Skeletal muscle tissue (tissue), 4 donors: ENCODE data around the gene KIZ. TPM values are rescaled to one million over a fixed set of nuclear protein-coding genes. Genes with fewer than 3 reads are reported as not detected.

ENCODE experiments used
- H3K27ac ChIP-seq: one replicate; pipeline ENCODE4 v1.7.0; 2013; ENCODE audit warnings: mild to moderate bottlenecking, low read depth, low read length, inconsistent platforms
- H3K27me3 ChIP-seq, 3 donors: one replicate each; pipeline ENCODE4 v1.7.0; 2013; ENCODE audit warnings: low read length in 3 of 3; ENCODE audit not compliant: control insufficient read depth in 3 of 3, insufficient read depth in 3 of 3
- H3K36me3 ChIP-seq, 3 donors: one replicate each; pipeline ENCODE4 v1.7.0; 2013; ENCODE audit warnings: low read length in 3 of 3; ENCODE audit not compliant: control insufficient read depth in 3 of 3, insufficient read depth in 3 of 3
- H3K4me1 ChIP-seq, 3 donors: one replicate each; pipeline ENCODE4 v1.7.0; 2013; ENCODE audit warnings: low read length in 3 of 3, mild to moderate bottlenecking in 3 of 3; ENCODE audit not compliant: control insufficient read depth in 3 of 3, insufficient read depth in 3 of 3
- H3K4me3 ChIP-seq, 3 donors: one replicate each; pipeline ENCODE4 v1.7.0; 2013; ENCODE audit warnings: low read length in 3 of 3
- H3K9ac ChIP-seq, 3 donors: one replicate each; pipeline ENCODE4 v1.7.0; 2013; ENCODE audit warnings: low read length in 3 of 3, mild to moderate bottlenecking in 3 of 3, moderate library complexity in 2 of 3, low read depth in 1 of 3
- H3K9me3 ChIP-seq, 3 donors: one replicate each; pipeline ENCODE4 v1.7.0; 2013; ENCODE audit warnings: low read length in 3 of 3; ENCODE audit not compliant: control insufficient read depth in 3 of 3
- total RNA-seq: library from RNA; depleted of rRNA; stranded (reverse); fragments of >200 nt; gene quantifications from one replicate; pipeline ENCODE4 v1.2.3, GENCODE V29; 2014
- donor health status: Osteomylitis.

Gene KIZ, protein sequence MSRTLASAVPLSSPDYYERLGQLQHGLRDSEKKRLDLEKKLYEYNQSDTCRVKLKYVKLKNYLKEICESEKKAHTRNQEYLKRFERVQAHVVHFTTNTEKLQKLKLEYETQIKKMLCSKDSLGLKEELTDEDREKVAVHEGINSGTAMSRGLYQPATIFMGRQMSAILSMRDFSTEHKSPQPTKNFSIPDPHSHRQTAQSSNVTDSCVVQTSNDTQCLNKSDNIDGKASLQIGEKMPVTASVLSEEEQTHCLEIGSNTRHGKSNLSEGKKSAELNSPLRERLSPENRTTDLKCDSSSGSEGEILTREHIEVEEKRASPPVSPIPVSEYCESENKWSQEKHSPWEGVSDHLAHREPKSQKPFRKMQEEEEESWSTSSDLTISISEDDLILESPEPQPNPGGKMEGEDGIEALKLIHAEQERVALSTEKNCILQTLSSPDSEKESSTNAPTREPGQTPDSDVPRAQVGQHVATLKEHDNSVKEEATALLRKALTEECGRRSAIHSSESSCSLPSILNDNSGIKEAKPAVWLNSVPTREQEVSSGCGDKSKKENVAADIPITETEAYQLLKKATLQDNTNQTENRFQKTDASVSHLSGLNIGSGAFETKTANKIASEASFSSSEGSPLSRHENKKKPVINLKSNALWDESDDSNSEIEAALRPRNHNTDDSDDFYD
- 8.9 TPM for total RNA-seq

- peak within 1 kb of the TSS; percentile 86 for H3K27ac ChIP-seq
- peaks cover 6 to 11% (median 7%) of the 10 kb centered on the region in 3 donors for H3K4me1 ChIP-seq
- H3K27me3 ChIP-seq: no peaks in the 10 kb centered on the region
- H3K4me3 ChIP-seq: peak within 1 kb of the TSS; percentile 78 to 95 (median 87)
- H3K9ac ChIP-seq: peak within 1 kb of the TSS; percentile 78 to 89 (median 81)
- no peaks in the 10 kb centered on the region for H3K9me3 ChIP-seq
- peaks cover 0 to 6% (median 0%) of the 10 kb centered on the region in 3 donors for H3K36me3 ChIP-seq
Measured at GRCh38 chr20:21125849-21126580, at the start of gene KIZ. TSS of gene KIZ (plus strand) at chr20:21126082. CDS start at chr20:21126116, 34 bp downstream.

GRCh38 chr20:21077809-21078345 lies 48.0 kb upstream of the KIZ start:
- Histone ChIP-seq H3K27me3 (peaks cover 4 to 19% (median 5%) of the 10 kb centered on the region in 3 donors), H3K9me3 (no peaks in the 10 kb centered on the region), H3K4me3 (no peak overlapping the region), H3K9ac (no peak overlapping the region), H3K36me3 (no peaks in the 10 kb centered on the region), H3K27ac (no peak overlapping the region), H3K4me1 (no peaks in the 10 kb centered on the region)

DNA sequence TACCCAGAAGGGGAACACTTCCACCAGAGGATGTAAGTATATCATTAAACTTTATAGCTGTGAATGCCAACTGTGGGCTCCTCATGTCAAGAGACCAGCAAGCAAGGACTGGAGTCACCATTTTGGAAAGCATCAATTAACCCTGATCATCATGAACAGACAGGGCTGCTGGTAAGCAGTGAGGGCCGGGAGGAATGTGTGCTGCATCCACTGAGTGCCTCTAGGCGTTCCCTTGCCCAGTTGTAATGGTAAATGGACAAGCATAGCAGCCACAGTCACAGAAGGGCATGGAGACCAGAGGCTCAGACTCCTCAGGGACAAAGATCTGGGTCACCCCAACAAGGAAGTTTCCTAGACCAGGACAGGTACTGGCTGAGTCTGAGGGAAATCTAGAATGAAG lies 43.3 kb upstream of the KIZ start:
- no peak overlapping the region for H3K9ac ChIP-seq
- H3K27ac ChIP-seq: no peak overlapping the region
- H3K36me3 ChIP-seq: no peaks in the 10 kb centered on the region
- H3K27me3 ChIP-seq: peaks cover 4 to 22% (median 4%) of the 10 kb centered on the region in 3 donors
- H3K4me3 ChIP-seq: no peak overlapping the region
- no peaks in the 10 kb centered on the region for H3K4me1 ChIP-seq
- no peaks in the 10 kb centered on the region for H3K9me3 ChIP-seq

DNA sequence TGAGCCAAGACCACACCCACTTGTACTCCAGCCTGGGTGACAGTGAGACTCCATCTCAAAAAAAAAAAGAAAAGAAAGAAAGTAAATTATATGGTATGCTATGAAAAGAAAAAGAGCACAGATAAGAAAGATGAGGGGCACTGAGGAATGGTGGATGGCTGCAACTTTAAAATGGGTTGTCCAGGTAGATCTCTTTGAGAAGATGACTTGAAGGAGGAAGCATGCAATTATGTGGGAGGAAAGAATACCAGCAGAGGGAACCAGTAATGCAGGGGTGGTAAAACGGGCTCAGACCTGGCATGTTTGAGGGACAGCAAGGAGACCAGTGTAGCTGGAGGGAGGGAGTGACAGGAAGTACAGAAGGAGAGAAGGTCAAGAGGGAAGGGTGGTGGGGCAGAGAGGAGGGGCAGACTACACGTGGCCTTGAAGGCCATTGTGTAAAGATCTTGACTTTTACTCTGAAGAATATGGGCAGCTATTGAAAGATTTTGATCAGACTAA lies 42.0 kb upstream of the KIZ start:
- Histone ChIP-seq H3K9ac (no peak overlapping the region), H3K36me3 (no peaks in the 10 kb centered on the region), H3K27me3 (peaks cover 5 to 30% (median 11%) of the 10 kb centered on the region in 3 donors), H3K27ac (no peak overlapping the region), H3K4me3 (no peak overlapping the region), H3K4me1 (no peaks in the 10 kb centered on the region), H3K9me3 (no peaks in the 10 kb centered on the region)

DNA sequence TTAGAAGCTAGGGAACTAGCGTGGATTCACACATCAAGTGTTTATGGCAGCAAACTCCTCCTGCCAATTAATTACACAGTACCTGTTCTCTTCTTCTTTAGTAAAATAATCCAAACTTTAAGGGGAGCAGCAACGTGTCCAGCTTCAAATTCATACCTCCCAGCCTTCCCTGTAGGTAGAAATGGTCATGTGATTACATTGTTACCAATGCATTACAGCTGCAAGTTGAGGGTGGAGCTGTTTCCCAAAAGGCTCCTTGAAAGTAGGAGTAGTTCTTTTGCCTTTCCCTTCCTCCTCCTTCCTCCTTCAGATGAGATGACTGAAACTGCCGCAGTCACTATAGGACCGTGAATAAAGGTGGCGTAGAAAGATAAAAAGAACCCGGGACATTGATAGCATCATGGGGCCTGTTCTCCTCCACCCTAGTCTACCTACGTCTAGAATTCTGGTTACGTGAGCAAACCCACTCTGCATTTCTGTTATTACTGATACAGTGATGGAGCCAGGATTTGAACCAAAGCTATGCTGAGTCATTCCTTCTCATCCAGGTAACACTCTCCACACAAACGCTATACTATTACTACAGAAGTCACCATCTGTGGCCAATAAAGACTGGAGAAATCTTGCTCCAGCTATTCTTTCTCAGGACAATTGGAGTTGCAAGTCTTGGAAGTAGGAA lies 37.9 kb upstream of the KIZ start:
- no peaks in the 10 kb centered on the region for H3K4me1 ChIP-seq
- H3K27ac ChIP-seq: no peak overlapping the region
- H3K27me3 ChIP-seq: peaks cover 36 to 38% (median 37%) of the 10 kb centered on the region in 3 donors
- H3K9me3 ChIP-seq: no peaks in the 10 kb centered on the region
- H3K9ac ChIP-seq: no peak overlapping the region
- no peaks in the 10 kb centered on the region for H3K36me3 ChIP-seq
- H3K4me3 ChIP-seq: no peak overlapping the region

GRCh38 chr20:21089391-21089790 lies 36.5 kb upstream of the KIZ start:
- no peaks in the 10 kb centered on the region for H3K4me1 ChIP-seq
- H3K27me3 ChIP-seq: peaks cover 42 to 46% (median 45%) of the 10 kb centered on the region in 3 donors
- no peaks in the 10 kb centered on the region for H3K9me3 ChIP-seq
- no peaks in the 10 kb centered on the region for H3K36me3 ChIP-seq
- no peak overlapping the region for H3K9ac ChIP-seq
- no peak overlapping the region for H3K27ac ChIP-seq
- no peak overlapping the region for H3K4me3 ChIP-seq

DNA sequence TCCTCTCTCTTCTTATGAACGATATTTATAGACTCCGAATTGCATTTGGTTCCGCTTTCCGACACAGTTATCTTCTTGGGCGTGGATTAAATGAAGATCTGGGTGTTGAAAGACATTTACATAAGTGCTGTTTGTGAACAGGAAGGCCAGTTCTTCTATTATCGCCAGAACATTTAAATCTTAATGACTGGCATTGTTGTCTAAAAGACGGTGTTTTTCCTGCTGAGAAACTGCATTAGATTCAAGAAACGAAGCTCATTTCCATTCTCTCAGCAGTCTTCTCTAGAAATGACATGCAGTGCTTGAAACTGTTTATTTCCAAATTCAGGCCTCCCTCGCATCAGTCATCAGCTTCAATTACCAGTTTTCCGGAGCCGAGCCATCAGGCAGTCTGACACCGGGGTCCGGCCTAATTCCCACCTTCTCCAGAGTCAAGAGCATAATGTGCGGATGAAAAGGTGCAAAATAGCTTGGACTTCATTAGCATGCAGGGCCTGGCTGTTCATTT lies 35.7 kb upstream of the KIZ start:
- Histone ChIP-seq H3K27ac (no peak overlapping the region), H3K9ac (no peak overlapping the region), H3K9me3 (no peaks in the 10 kb centered on the region), H3K4me3 (no peak overlapping the region), H3K4me1 (no peaks in the 10 kb centered on the region), H3K27me3 (peaks cover 40 to 46% (median 42%) of the 10 kb centered on the region in 3 donors), H3K36me3 (no peaks in the 10 kb centered on the region)

DNA sequence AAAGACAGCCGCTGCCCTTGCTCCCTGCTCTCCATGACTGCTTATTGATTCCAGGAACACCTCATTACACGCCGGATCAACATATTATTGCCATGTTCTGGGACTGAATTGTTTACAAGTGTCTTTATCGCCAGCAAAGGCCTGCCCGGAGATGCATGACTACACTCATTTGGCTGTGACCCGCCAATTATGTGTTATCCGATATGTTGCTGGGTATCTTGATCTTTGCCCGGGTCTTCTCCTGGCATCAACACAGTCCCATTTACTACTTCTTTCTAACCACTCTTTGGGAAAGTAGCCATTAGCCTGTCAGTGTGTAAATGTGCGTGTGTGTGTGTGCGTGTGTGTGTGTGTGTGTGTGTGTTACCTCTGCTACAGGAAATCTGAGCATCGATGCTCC lies 35.2 kb upstream of the KIZ start:
- no peak overlapping the region for H3K4me3 ChIP-seq
- H3K36me3 ChIP-seq: no peaks in the 10 kb centered on the region
- H3K4me1 ChIP-seq: no peaks in the 10 kb centered on the region
- H3K9me3 ChIP-seq: no peaks in the 10 kb centered on the region
- H3K27me3 ChIP-seq: peaks cover 40 to 46% (median 42%) of the 10 kb centered on the region in 3 donors
- H3K9ac ChIP-seq: no peak overlapping the region
- H3K27ac ChIP-seq: no peak overlapping the region

GRCh38 chr20:21092806-21093205 lies 33.1 kb upstream of the KIZ start:
- no peaks in the 10 kb centered on the region for H3K36me3 ChIP-seq
- no peaks in the 10 kb centered on the region for H3K9me3 ChIP-seq
- H3K27me3 ChIP-seq: peaks cover 46 to 55% (median 53%) of the 10 kb centered on the region in 3 donors
- H3K4me1 ChIP-seq: no peaks in the 10 kb centered on the region
- no peak overlapping the region for H3K4me3 ChIP-seq
- no peak overlapping the region for H3K9ac ChIP-seq
- H3K27ac ChIP-seq: no peak overlapping the region
